ENCODE measurements around the gene FRMD4A.
A peak's percentile ranks its signal among the peaks of the same experiment; 100 is the strongest.
"Not testable (repeated sequence)": the region's sequence is repeated elsewhere in the genome, so short reads cannot be mapped to it uniquely, and the experiment has no call there.

The FRMD4A gene

DNA sequence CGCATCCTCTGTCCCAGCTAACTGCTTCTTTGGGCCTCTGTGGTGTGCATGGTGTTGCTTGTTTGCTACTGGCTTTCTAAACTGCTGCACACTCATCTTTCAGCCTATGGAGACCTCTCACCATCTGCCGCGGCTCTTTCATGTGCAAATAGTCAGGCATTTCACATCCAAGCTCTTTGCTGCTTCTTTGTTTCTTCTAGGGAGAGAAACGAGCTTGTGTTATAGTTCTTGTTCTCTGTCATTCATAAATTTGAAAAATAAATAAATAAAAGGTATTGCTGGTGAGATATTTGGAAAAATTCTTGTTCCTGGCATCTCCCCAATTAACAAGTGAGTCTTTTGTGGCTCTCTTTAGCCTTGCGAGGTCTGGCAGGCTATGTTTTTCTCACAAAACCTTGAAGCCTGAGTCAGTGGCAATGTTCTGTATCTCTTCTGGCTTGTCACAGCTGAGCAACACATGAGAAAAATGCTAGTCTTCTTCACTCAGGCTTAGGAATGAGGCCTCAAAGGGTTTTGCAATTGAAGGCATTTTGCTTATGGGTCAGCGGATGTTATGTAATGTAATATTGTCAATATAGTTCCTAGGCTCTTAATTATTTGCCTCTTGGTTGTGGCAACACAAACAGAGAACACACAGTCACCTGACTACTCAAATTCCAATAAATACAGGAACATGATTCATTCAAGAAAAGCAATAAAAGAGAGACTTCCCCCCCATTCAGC, 274.0 kb downstream of the FRMD4A start:
- no peak for DNase-seq (ENCODE audit: low read depth in 2 of 2)

GRCh38 chr10:14052931-14053330, 277.8 kb downstream of the FRMD4A start:
- DNase-seq (ENCODE audit: low read depth in 2 of 2), result no peak

- DNase-seq (ENCODE audit: low read depth in 2 of 2), result no peak
Observed at GRCh38 chr10:14050598-14050997, 280.1 kb downstream of the FRMD4A start.

DNA sequence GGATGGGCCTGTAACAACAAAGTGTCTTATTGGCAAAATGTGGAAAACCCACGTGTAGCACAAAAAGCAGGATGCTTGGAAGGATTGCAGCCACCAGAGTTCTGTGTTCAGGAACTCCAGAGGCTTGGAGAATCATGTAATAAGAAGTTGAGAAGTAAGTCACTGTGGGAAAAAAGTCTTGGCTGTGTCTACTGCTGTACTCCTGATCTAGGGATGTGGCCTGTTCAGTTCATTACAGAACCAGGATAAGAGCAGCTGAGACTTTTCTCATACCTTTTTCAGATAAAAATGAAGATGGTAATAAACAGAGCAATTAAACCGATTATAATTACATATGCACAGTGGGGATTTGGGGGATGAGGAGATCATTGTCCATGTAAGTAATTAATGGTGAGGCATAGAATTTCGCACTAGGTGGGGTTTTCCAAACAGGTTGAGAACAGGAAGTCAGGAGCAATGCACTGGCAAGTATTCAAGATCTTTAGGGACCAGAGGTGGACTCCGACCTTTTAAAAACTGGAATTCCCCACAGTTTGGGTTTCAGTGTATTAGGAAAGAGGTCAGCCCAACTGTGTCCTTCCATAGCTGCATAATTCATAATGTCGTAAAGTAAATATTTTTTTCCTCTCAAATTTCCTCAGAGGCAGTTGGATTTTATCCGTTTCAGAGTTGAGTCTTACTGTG, 281.7 kb downstream of the FRMD4A start:
- DNase-seq (ENCODE audit: low read depth in 2 of 2), result no peak

DNA sequence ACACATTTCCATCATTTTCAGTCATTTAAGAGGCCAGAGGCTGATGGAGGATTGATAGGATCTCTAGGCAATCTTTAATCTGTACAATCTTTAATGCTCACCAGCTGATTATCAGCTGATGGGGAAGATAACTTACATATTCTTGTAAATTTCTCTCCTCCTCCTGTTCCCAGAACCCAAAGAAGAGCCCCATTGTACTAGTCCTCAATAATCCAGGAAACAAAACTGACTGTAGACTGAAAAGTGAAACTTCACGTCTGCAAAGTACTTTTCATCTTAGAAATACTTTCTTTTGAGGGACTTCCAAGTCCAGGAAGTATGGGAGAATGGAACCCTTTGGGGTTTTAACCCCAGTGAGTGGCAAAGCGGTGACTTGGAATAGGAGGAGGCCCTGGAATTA, 283.3 kb downstream of the FRMD4A start:
- no peak for DNase-seq (ENCODE audit: low read depth in 2 of 2)

- not testable (repeated sequence) for DNase-seq (ENCODE audit: low read depth in 2 of 2)
Observed at GRCh38 chr10:14042051-14042450, 288.7 kb downstream of the FRMD4A start.

DNA sequence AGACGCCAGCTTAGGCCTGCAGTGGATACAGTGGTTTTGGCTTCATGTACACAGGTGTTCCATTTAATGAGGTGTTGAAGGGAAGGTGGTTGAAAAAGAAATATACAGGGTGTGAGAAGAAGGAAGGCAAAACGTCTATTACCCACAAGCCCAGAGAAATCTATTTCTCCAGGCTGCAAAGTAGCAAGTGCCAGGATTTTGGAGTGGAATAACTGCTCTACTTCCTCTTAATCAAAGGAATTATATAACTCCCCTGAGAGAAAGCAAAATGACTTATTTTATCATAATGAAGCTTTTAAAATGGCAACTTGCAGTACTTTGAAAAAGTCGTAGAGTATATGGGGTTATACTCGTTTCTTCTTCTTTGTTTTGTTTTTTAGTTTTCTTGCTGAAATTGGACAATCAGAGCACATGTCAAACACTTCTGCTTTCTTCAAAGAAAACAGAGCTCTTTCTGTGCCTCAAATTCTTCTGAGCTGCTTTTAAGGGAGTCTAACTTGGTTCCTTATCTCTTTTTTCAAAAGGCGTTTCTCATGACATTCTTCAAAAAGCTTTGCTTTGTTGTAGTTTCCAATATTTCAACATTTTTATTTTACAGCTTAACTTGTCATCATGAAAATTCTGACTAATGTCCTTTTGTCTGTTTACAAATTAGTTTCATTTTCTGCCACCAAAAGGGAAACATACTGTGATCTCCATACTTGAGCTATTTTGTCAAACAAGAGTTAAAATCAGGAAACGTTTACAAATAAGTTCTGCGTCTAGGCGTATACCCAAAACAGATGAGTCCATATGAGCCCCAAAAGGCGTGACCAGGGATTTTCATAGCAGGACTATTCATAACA, 289.7 kb downstream of the FRMD4A start:
- no peak for DNase-seq (ENCODE audit: low read depth in 2 of 2)

GRCh38 chr10:14039968-14040668, 290.6 kb downstream of the FRMD4A start:
- no peak for DNase-seq (ENCODE audit: low read depth in 2 of 2)

DNA sequence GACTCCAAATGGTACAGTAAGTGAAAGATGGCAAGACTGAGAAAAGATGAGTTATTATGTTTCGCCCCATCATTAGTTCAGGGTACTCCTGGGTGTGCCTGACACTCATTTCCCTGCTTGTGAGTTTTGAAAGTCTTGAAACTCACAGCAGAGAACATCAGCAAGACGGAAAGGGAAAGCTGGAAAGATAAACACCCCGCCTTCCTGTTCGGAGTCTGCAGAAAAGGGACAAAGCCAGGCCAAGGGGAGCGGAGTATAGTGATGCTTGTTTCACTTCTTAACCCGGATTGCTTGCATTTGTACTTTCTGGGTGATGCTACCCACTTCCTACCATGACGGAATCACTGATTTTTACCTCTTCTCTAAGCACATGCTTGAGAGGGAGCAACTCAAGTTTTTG, 294.5 kb downstream of the FRMD4A start:
- DNase-seq (ENCODE audit: low read depth in 2 of 2), result no peak

- DNase-seq (ENCODE audit: low read depth in 2 of 2), result no peak
Observed at GRCh38 chr10:14035506-14035905, 295.2 kb downstream of the FRMD4A start.

- peak in 1 of 2 donors; percentile 13 for DNase-seq (ENCODE audit: low read depth in 2 of 2)
Observed at GRCh38 chr10:14032406-14032998, 298.2 kb downstream of the FRMD4A start.

- no peak for DNase-seq (ENCODE audit: low read depth in 2 of 2)
Observed at GRCh38 chr10:14026325-14026724, 304.4 kb downstream of the FRMD4A start.

GRCh38 chr10:14025283-14026189, 305.2 kb downstream of the FRMD4A start:
- no peak for DNase-seq (ENCODE audit: low read depth in 2 of 2)

- no peak for DNase-seq (ENCODE audit: low read depth in 2 of 2)
Observed at GRCh38 chr10:14024329-14025202, 306.2 kb downstream of the FRMD4A start.

DNA sequence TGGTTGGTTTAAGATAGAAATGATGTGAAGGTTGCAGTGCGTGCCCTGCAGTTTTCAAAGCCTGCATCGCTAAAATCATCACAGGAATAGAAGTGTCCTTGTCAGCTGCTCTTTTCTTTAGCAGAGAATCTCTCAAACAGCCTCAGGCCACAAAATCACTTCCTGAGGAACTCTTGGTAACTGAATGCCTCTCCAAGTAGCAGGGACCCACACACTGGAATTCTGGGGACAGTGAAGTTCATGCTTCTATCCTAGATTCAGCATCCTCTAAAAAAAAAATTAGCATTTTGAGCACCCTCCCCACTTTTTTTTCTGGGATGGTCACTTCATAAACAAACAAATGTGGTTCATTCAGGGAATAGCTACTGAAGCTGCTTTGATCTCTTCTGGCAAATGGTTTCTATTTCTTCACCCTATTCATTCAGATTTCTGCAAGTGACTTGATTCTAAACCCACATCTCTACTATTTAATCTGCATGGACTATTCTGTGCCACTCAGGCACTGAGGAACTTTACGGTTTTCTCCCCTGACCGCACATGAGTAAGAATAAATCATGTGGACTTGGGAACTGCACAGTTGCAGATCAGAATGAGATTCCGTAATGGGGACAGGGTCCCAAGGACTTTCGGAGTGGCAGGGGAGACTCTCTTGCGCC, 306.9 kb downstream of the FRMD4A start:
- DNase-seq (ENCODE audit: low read depth in 2 of 2), result no peak

- no peak for DNase-seq (ENCODE audit: low read depth in 2 of 2)
Observed at GRCh38 chr10:14022954-14023672, 307.6 kb downstream of the FRMD4A start.

DNA sequence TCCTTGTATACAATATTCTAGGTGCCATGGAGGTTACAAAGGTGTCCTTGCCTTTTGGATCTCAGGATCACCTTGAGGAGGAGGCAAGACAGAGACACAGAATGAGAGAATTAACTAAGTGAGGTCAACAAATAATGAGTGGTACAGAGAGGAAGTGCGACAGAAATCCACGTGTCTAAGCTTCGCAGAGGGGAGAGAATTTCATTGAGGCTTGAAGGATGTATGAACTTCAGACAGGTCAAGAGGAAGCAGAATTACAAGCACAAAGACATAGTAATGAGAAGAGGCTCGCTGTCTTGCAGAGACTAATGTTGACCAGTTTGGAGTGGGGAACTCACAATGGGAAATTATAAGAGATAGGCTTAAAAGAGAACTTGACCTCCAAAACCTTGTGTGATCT, 308.7 kb downstream of the FRMD4A start:
- DNase-seq (ENCODE audit: low read depth in 2 of 2), result no peak

DNA sequence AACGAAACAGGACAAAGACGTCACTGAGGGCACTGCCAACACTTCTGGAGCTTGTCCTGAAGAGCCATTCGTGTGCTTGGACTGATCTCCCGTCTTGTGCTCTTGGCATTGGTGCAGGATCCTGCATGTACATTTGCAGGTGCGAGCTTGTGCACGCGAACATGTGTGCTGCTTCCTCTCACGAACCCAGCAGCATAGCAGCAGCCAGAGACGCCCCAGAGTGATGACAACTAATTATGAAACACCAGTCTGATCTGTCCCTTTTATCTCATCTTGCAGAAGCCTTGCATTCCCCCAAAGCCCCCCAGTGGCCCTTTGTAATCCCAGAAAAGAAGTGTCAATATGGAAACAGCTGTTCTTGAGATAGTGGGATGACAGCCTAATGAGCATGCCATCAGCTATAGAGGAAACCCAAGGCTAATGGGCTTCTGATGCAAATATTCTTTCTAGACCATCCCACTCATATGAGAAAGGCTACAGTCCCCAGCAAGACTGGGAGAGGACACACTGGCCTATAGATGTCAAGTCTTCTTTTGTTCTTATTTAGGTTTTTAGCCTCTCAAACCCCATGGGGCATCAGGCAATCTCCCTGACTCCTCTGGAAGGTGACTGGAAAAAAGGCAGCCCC, 310.6 kb downstream of the FRMD4A start:
- DNase-seq (ENCODE audit: low read depth in 2 of 2), result no peak
